CD4-positive, alpha-beta T cell treated with Interleukin-12 subunit alpha and Interleukin-12 subunit beta, for 1 hour (primary cell): ENCODE measurements around the gene MAGEA4.
"Not testable (repeated sequence)": the region's sequence is repeated elsewhere in the genome, so short reads cannot be mapped to it uniquely, and the experiment has no call there.

Experiments
- DNase-seq: peaks from one replicate; pipeline ENCODE4 v3.0.0-alpha.2; 2020

MAGEA4 gene

GRCh38 chrX:151912780-151913179 lies at the start of gene MAGEA4:
MAGEA4 (plus strand) TSS chrX:151912889; CDS start chrX:151923665, 10,776 bp downstream.
- DNase-seq: no peak

DNA sequence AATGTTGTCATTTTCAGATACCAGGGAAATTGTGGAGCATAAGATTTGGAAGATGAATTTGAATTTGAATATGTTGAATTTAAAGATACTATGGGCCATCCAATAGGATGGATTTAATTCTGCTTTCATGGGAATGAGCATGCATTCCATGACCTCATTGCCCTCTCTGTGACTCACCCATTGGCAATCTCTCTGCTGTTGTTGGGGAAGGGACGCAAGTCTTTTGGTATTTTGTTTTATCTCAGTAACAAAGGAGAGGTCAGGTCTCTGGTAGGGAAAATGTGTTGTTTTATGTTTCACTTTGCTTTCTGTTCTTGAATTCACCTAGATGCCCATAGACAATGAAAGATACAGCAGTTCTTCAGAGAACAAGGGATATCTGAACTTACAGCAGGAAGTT lies 42.1 kb upstream of the MAGEA4 start:
- no peak for DNase-seq

DNA sequence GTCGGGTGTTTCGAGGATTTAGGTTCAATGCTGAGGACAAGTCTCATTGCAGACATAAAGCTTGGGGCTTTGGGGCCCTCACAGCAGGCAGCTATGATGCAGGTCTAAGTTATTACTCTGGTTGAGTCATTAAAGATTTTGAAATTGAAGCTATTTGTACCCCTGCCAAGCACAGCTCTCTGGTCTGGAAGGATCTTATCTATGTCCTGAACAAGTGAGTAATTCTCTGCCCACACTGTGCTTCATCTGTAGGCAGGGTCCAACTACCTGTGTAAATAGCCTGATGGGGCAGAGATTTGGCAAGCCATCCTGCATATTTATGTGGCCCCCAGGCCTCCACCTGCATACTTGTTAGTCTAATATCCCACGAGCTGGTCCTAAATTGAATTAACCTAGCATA lies 41.4 kb upstream of the MAGEA4 start:
- no peak for DNase-seq

GRCh38 chrX:151873096-151873495 lies 39.6 kb upstream of the MAGEA4 start:
- DNase-seq: no peak

DNA sequence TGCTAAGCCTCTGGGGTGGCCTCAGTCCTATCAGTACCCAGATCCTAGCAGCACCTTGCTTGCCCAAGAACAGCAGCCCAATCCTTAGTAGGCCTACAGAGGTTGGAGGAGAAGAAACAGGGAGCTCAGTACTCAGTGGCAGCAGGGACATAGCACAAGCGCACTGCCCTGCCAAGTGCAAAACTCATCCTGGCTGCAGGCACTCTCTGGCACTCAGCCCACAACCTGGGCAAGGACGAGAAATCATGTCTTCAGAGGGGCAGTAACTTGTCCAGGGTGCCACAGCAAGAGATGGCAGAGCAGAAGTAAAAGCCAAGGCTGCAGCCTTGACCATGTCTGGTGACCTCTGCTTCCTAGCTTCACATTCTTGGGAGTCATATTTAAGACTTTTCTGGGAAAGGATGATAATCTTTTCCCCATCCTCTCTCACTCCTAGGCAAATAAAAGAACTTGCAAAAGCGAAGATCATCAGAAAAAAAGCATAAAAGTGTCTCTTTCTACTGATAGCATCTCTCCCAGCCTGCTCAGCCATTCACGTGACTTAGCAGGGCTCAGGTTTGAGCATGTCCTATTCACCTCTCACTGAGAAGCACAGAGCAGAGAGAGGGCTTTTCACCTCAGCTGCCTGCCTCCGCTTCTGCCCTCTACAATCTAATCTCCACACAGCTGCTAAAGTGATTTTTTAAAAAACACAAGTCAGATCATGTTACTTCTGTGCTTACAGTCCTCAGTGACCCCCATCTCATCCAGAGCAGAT lies 37.2 kb upstream of the MAGEA4 start:
- DNase-seq: no peak

DNA sequence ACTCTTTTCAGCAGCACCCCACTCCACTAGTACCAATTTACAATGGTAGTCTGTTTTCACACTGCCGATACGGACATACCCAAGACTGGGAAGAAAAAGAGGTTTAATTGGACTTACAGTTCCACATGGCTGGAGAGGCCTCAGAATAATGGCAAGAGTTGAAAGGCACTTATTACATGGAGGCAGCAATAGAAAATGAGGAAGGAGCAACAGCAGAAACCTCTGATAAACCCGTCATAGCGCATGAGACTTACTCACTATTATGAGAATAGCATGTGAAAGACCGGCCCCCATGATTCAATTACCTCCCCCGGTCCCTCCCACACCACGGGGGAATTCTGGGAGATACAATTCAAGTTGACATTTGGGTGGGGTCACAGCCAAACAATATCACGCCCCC lies 34.1 kb upstream of the MAGEA4 start:
- no peak for DNase-seq

- no peak for DNase-seq
Observed at GRCh38 chrX:151879856-151880255, 32.8 kb upstream of the MAGEA4 start.

- DNase-seq: no peak
Observed at GRCh38 chrX:151880895-151881294, 31.8 kb upstream of the MAGEA4 start.

DNA sequence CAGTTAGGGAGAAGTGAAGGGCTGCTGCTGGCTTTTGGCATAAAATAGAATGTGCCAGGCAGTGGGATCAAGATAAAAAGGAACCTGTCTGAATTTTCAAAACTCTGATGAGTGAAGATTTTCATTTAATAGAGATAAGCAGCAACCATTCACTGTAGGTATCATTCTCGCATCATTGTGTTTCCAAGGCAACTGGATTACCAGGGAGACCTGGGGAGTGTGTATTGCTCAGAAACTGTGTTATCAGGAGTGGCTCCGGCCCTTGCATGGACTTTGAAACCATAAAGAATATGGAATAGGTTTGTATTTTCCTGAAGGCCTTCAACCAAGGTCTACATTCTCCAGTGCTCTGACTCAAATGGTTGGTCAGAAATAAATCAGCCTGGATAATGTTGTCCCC lies 23.3 kb upstream of the MAGEA4 start:
- no peak for DNase-seq

DNA sequence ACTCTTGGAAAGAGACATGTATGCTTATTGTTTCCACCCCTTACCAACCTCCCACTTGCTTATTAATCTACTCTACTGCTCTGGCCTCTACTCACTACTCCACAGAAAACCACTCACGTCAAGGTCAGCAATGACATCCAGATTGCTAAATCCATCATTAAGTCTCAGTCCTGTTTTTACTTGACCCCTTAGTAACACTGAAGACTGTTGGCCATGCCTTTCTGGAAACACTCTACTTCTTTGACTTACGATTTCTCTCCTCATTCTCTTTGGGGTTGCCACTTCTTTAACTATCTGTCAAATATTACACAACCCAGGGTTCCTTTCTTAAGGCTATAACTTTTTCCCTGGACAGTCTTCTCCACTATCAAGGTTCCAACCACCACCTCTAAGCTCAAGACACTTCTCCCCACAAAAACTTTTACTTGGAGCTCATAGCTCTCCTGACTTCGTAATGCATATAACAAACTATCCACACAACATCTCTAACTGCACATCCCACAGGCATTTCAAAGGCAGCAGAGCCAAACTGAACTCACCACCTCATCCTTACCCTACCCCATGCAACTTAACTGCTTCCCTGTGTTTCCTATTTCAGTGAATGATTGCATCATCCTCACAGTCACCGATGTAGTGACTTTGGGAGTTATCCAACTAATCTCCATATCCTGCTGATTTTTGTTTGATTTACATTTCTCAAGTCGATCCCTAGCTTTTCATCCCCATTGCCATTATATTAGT lies 15.8 kb upstream of the MAGEA4 start:
- no peak for DNase-seq

DNA sequence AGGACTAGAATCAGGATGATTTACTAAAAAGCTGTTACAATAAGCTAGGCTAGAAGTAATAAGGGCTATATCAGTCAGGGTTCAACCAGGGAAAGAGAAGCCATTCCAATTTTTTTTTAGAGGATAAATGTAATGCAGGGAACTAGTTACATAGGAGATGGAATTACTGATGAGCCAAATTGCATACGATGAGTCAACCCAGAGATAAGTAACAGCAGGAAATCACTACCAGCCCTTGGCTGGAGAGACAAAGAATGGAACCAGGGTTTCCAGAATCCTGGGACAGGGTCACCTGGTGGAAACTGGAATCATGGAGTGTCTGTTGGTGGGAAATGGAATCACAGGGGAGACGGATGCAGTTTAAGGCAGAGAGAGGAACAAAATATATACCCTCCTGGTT lies 13.1 kb upstream of the MAGEA4 start:
- no peak for DNase-seq

GRCh38 chrX:151901826-151902225 lies 10.9 kb upstream of the MAGEA4 start:
- DNase-seq: no peak

- no peak for DNase-seq
Observed at GRCh38 chrX:151902813-151903591, 9.7 kb upstream of the MAGEA4 start.

- no peak for DNase-seq
Observed at GRCh38 chrX:151904989-151905388, 7.7 kb upstream of the MAGEA4 start.

- DNase-seq: no peak
Observed at GRCh38 chrX:151912221-151912620, 468 bp upstream of the MAGEA4 start.

DNA sequence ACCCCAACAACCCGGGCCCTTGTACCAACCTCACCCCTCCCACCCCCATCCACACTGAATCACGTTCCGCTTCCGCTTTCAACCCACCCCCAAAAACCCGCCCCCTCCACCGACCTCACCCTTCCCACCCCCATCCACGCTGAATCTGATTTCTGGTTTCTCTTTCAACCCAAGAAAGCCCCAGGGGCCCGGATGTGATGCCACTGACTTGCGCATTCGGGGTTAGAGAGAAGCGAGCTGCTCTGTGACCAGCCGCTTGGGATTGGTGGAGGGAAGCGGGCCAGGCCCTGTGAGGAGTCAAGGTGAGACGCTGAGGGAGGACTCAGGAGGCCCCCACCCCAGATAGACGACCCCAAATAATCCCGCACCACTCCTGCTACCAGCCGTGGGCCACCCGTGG lies 6.0 kb downstream of the MAGEA4 start:
- DNase-seq: not testable (repeated sequence)

- no peak for DNase-seq
Observed at GRCh38 chrX:151919610-151920009, 6.9 kb downstream of the MAGEA4 start.

- no peak for DNase-seq
Observed at GRCh38 chrX:151920101-151920500, 7.4 kb downstream of the MAGEA4 start.

DNA sequence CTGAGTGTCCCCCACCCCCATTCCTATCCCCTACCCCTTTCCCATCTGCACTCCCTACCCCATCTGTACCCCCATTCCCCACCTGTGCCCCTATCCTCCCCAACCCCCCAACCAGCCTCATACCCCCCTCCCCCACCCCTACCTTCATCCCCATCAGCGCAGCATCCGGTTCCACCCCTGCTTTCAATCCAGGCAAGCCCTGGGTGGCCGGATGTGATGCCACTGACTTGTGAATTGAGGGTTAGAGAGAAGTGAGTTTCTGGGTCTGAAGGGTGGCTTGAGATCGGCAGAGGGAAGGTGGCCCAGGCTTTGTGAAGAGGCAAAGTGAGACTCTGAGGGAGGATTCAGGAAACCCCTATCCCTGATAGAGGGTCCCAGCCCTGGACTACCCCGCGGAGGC lies 7.8 kb downstream of the MAGEA4 start:
- DNase-seq: no peak

DNA sequence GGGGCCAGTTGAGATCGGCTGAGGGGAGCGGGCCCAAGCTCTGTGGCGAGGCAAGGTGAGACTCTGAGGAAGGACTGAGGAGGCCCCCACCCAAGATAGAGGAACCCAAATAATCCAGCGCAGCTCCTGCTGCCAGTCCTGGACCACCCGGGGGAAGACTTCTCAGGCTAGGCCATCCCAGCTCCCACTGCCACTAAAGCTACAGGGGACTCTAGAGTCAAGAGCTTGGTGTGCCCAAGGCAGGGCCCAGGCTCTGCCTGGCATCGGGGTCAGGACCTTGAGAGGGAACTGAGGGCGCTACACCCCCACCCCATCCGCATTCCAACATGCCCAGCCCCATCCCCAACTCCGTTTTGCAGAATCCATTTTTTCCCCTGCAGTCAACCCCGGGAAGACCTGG lies 8.6 kb downstream of the MAGEA4 start:
- DNase-seq: no peak

DNA sequence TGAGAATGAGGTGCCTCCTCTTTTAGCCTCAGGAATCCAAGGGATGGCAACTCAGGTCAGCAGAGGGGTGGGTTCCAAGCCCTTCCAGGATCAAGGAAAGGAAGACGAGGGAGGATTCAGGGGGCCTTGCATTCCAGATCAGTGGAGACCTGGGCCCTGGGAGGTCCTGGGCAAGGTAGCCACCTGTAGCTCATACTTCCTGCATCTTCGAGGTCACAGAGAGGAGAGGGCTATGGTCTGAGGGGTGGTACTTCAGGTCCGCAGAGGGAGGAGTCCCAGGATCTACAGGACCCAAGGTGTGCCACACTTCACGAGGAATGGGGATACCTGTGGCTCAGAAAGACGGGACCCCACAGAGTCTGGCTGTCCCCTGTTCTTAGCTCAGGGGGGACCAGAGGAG lies 9.2 kb downstream of the MAGEA4 start:
- no peak for DNase-seq

- no peak for DNase-seq
Observed at GRCh38 chrX:151922692-151923091, 10.0 kb downstream of the MAGEA4 start.

DNA sequence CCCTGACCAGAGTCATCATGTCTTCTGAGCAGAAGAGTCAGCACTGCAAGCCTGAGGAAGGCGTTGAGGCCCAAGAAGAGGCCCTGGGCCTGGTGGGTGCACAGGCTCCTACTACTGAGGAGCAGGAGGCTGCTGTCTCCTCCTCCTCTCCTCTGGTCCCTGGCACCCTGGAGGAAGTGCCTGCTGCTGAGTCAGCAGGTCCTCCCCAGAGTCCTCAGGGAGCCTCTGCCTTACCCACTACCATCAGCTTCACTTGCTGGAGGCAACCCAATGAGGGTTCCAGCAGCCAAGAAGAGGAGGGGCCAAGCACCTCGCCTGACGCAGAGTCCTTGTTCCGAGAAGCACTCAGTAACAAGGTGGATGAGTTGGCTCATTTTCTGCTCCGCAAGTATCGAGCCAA lies 11.0 kb downstream of the MAGEA4 start:
- DNase-seq: no peak

- DNase-seq: no peak
Observed at GRCh38 chrX:151929126-151929525, 16.4 kb downstream of the MAGEA4 start.
